ENCODE measurements around the gene PDE9A.

- TF ChIP-seq CTCF (IDR thresholded peaks at IDR 0.05) (no peak), POLR2A (IDR thresholded peaks at IDR 0.05) (no peak)
Measured at GRCh38 chr21:42763581-42764442, 110.4 kb downstream of the PDE9A start.
